GM12872 (cell line): Measurements from ENCODE around the gene ELMO1.

Experiments used
- TF ChIP-seq, protein P1 (sequence below): IDR thresholded peaks from 3 replicates; pipeline ENCODE4 v1.5.1; 2011; ENCODE audit warnings: low read depth, mild to moderate bottlenecking, low read length, moderate library complexity; ENCODE audit not compliant: insufficient read depth

Gene ELMO1

DNA sequence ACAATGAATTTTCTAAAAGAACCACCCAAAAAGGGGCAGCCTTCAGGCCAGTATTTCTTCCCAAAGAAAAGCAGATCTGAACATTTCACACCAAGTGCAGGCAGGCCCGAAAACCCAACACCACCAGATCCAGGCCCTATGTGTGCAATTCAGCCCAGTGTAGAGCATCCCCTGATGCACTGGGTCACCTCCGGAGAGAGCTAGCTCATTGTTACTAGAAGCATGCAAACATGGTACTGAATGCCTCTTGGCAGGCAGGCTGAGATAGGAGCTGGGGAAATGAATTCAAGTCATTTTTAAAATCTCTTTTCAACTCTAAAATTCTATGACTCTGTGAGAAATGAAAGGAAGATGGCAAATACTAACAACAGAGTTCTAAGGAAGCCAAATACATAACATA is 174.8 kb downstream of the ELMO1 start:
- TF ChIP-seq, protein P1, sequence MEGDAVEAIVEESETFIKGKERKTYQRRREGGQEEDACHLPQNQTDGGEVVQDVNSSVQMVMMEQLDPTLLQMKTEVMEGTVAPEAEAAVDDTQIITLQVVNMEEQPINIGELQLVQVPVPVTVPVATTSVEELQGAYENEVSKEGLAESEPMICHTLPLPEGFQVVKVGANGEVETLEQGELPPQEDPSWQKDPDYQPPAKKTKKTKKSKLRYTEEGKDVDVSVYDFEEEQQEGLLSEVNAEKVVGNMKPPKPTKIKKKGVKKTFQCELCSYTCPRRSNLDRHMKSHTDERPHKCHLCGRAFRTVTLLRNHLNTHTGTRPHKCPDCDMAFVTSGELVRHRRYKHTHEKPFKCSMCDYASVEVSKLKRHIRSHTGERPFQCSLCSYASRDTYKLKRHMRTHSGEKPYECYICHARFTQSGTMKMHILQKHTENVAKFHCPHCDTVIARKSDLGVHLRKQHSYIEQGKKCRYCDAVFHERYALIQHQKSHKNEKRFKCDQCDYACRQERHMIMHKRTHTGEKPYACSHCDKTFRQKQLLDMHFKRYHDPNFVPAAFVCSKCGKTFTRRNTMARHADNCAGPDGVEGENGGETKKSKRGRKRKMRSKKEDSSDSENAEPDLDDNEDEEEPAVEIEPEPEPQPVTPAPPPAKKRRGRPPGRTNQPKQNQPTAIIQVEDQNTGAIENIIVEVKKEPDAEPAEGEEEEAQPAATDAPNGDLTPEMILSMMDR, result no peak

DNA sequence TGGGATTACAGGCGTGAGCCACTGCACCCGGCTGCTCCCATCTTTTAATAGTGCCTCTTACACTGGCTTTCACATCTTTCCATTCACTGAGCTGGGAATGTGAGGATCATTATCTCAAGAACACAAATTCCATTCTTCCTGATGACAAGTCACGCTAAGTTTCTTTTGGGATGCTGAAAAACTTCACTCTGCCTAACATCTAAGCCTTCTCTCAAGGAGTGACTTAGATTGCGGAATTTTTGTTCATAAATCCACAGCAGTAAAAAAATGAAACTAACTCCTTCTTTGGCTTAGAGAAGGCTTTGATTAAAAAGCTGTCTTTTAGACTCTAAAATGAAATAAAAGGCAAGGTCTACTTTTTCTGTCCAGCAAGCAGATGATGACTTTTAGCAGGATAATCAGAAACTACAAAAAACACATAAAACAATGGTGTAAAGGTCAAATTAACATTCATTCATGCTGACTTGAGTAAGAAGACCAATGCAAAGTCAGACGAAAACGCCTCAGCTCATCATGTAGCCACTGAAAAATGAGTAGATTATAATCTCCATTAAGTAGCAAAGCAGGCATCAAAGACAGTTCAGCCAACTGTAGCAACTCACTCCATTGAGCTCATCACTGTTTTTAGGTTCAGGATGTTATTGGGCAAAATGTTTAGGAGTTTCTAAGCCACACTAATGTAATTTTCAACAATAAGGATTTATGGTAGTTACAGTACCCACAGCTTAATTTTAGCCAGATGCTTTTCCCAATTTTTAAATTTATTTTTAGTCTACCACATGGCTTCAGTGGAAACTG is 178.8 kb downstream of the ELMO1 start:
- TF ChIP-seq, protein P1, result no peak

DNA sequence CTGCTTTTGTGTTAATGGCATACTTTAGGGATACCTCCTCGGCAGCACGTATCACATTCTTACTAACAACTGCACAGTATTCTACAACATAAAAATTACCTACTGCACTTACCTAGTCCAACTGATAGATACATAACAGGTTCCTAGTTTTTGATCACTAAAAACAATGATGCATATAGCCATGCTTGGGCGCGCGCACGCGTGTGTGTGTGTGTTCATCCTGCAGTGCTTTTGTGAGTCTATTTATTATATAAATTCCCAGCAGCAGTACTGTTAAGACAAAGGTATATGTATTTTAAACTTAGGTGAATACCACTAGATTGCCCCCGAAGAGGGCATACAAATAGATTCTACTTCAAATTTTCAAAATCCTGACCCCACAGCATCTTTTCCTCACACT is 181.4 kb downstream of the ELMO1 start:
- TF ChIP-seq, protein P1, result no peak

DNA sequence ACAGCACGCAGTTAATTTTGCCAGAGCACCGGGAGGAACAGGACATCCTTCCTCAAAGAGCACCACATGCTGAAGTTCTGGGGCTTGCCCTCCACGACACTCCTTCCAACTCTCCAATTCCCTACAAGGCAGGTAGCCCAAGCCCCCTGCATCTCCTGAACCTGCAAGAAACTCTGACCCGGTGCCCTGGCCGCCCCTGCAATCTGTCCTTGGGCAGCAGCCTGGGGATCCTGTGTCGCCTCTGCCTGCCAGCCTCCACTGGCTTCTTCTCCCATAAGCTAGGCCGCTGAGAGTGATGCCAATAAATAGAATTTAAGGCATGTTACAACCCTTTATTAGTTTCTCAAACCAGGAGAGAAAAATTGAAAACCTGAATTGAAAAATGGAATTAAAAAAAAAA is 182.8 kb downstream of the ELMO1 start:
- TF ChIP-seq, protein P1, result no peak

DNA sequence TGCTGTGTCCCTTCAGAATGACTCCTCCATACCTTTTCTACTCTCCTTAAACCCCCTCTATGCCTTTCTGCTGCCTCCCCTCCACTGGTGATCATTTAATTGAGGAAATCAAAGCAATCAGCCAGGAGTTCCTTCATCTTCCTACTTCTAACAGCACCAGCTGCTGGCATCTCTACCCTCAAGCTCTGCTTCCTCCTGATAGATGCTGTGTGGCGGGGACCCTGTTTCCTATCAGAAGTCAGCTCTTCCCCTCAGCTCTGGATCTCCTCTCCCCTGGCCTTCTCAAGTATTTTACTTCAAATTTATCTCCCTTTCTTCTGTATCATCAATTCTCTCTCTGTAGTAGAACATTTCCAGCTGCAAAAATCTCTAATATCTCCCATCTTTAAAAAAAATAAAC is 183.7 kb downstream of the ELMO1 start:
- TF ChIP-seq, protein P1, result no peak

DNA sequence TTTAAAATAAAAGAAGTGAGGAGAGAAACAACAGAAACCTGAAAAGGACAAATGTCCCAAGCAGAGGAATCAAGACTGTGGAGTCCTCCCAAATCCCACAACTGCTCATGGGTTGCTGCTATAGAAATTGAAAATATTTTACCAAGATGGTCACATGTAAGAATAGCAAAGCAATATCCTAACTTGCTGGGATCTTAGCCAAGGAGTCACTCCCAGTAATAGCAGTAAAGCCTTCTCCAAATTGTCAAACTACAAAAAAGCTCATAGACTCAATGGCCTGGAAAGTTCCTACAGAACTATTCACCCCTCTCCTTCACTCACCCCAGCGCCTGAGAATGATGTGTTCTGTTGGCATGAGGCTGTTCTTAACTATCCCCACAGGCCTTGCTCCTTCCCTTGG is 186.5 kb downstream of the ELMO1 start:
- TF ChIP-seq, protein P1, result no peak

DNA sequence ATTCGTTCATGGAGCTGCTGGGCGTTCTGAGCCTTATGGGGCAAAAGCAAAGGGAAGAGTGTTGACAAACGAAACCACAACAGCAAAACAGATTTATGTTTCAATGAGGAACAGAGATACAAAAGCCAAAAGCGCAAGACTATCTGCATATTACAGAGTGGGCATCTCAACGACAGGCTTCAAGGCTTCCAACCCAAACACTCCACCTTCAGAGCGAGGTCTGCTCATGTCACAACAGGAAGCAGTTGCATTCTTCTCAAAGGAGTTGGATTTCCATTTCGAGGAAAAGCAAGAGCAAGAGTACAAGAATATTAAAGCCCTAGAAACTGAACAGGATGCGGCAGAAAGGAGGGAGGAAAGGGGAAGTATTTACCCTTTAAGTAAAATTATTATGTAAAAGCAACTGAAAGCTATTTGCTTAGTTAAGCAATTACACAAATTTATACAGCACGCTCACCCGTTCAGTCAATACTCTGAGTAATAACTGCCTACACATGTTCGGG is 189.3 kb downstream of the ELMO1 start:
- TF ChIP-seq, protein P1, result no peak
